NCI-H2029 (cell line): ENCODE measurements around the gene ISLR2.
"Not testable (repeated sequence)": the region's sequence is repeated elsewhere in the genome, so short reads cannot be mapped to it uniquely, and the experiment has no call there.

Experiments
- DNase-seq: peaks from one replicate; lab custom pipeline; 2025; lab: John Stamatoyannopoulos, UW

Gene ISLR2

DNA sequence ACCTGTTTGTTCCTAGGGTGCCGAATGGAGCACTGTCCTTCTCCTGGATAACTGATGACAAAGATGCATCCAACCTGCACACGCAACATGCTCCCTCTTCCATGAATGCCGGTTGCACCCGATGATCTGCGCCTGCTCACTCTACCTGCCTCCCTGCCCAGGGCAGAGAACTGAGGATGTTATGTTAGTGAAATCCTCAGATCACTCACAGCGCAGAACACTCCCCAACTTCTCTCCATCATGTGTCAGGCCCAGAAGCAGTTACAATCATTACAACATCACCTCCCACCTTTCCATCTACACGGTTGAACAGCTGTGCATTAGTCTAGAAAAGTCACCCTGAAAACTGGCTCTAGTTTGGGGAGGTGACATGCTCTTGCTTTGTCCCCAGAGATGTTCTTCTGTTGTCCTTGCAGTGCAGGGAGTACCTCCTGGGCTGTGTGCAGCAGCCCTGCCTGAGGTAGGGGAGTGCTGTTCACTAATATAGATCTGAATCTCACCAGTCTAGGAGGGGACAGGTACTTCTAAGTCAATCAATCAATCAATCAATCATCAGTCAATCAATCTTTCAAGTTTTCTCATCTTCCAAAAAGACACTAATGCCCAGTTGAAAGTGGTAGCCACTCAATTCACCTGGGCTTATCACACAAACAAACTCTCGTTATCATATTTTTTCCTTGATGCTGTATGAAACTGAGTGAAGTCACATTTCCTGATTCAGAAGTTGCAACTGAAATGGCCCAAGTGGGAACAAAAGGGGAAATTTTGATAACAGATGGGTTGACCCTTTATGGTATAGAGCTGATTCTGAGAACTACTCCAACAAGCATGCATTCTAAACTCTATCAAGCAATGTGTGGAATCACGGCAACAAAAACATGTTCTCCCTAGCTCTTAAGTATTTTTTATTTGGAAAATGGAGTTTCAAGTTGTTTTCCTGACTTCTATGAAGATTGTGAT, 27.8 kb downstream of the ISLR2 start:
- DNase-seq, result no peak

DNA sequence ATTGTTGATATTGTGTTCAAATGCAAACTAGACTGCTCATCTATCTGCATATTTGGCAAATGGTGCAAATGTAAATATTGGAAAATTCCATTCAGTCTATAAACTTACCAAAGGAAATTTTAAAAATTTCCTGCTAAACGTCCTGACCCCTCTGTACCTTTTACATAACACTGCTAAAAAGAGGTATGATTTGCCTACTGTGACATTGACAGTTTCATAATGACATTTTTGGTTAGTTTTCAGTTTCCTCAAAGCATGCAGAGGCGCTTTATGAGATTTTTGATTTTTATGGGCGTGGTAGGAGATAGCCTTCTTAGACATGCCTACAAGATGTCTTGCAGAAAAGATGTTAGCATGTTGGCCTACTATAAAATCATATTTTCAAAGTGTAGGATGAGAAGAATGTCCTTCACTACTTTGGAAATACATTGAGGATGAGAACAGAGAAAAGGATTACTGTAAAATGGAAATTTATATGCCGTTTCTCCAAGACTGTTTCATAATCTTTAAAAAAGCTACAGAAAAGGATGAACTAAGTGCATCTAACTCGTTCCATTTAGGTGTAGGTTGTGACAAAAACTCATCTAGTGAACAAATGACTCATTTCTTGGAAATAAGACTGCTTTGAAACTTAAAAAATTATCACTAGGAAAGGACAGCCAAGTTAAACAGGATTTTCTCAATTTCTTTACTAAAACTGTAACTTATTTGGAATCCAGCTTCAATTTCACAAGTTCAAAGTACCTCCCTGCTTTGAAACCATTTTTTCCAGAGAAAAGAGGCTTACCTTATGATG, 28.7 kb downstream of the ISLR2 start:
- no peak for DNase-seq

DNA sequence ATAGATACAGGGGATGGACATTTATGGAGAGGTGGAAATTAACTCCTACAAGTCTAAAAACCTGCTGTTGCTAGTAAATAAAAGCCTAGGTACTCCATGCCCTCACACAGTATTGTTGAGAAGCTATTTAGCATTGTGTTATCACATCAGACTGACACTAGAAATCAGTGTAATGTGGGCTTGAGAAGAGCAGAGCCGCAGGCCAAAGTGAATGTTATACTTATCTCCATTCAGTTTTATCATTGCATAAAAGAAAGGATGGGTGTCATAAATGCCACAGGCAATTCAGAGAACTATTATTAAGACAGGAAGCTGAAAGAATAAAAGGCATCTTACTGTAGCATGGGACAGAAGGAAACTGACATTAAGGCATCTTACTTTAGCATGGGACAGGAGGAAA, 29.4 kb downstream of the ISLR2 start:
- no peak for DNase-seq

DNA sequence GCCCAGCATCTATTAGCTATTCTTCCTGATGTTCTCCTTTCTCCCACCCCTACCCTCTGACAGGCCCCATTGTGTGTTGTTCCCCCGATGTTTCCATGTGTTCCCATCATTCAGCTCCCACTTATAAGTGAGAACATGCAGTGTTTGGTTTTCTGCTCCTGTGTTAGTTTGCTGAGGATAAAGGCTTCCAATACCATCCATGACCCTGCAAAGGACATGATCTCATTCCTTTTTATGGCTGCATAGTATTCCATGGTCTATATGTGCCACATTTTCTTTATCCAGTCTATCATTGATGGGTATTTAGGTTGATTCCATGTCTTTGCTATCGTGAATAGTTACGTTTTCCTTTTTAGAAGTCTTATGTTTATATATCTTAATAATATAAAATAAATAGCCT, 30.0 kb downstream of the ISLR2 start:
- not testable (repeated sequence) for DNase-seq

DNA sequence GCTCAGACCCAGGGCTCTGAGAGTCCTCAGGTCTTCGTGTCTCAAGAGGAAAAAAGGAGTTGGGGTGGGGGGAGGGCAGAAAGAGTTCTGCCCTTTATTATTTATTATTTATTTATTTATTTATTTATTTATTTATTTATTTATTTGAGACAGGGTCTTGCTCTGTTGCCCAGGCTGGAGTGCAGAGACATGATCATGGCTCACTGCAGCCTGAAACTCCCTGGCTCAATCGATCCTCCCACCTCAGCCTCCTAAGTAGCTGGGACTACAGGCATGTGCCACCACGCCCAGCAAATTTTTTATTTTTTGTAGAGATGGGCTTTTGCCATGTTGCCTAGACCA, 31.8 kb downstream of the ISLR2 start:
- not testable (repeated sequence) for DNase-seq

DNA sequence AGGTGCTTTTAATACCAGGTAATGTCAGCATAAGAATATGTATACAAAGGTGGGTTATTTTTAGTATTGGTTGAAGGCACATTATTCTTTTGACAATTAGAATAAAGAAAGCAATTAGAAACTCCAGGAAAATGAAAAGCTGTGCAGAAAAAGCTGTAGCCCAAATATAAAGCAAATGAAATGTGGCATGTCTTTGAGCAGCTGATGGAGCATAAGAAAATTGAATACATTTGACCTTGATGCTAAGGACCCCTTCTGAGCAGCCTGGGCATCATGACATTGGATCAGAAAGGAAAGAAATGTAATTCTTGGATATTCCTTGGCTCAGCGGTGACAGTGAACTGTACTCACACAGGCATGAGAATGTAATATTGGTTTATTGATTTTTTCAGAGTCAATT, 35.1 kb downstream of the ISLR2 start:
- no peak for DNase-seq

DNA sequence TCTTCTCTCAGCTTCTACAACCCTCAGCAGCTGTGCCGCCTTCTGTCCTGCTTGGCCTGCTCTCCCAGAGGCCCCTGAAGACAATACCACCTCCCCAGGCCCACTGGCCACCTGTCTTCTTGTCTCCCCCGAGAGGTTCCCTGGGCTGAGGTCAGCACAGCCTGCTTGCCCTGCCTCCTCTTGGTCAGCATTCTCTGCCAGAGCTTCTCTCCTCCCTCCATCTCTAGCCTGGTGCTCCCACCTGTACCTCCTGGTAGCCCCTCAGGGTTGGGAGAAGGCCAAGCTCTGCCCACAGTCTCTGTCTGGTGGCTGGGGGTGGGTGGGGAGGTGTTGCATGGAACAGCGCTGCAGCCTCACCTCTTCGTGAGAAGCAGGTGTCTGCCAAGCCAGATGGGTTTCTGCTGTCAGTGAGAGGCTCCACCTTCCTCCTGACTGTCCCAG, 37.5 kb downstream of the ISLR2 start:
- DNase-seq, result no peak

DNA sequence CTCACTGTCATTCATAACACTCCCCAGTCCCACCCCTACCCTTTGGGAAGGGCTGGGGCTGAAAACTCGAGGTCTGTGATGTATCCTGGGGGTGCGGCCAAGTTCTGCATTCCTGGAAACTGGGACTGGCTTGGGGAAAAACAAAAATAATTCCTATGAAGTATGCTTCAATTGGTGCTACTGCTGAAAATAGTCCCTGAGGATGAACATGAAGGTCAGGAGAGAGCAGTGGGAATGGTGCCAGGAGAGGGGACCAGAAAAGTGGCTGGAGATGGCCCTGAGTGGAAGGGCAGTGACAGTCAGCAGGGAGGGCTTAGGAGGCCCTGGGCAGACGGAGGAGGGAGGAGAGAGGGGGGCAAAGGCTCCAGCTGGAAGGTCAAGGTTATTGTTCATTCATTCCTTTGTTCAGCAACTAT, 38.3 kb downstream of the ISLR2 start:
- no peak for DNase-seq

DNA sequence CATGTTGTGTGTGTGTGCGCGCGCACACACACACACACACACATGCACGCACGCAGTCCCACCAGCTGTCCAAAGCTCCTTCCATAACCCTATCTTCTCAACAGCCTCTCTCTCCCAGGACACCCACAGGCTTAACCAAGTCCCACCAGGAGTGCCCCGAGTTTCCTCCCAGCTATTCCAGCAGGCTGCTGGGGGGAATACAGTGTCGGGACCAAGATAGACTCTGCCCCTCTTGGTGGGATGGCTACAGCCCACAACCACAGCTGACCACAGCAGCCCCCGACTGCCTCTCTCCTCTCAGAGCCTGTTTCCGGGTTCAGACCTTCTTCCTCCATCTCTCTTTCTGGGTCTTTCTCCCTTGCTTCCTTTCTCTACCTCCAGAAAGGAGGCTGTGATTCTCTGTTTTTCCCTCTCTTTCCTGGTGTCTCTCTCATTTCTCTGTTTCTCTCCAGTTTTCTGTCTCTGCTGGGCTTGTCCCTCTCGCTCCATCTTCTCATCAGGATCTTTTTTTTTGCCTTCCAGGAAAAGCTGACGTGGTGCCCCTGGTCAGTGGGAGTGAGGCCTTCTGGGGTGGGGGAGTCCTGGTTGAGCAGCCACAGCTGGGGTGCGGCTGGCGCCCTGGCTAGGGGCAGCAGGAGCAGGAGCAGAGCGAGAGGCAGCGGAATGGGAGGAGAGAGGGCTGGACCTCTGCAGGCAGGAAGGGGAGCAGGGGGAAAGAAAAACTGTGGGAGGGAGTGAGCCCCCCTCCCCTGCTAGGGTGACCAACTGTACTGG, 39.9 kb downstream of the ISLR2 start:
- no peak for DNase-seq

DNA sequence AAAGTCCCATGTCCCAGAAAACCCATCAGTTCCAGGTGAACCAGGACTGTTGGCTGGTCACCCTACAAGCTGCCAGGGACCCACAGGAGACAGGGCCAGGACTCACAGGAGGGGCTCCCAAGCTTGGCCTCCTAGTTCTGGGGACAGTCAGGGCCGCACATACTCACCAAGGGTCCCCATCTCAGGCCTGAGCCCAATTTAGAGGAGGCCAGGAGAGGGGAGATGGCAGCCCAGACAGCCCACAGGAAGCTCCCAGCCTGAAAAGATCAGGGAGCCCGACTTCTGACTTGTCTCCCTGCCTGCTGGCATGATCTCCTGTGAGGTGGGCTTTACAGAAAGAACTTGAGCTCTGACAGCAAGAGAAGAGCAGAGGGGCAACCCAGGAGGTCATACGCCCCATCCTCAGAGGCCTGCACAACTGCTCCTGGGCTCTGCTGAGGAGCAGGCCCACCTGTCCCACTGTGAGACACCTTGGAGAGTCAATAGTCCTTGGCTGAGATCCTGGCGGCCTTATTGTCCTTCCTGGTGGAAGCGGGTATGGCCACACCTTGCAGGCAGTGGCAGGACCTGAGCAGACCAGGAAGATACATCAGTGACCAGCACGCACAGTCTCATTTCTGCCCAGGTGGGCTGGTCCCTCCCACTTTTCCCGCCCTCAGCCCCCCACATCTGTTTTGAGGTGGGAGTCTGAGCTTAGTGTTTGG, 40.6 kb downstream of the ISLR2 start:
- DNase-seq, result no peak

DNA sequence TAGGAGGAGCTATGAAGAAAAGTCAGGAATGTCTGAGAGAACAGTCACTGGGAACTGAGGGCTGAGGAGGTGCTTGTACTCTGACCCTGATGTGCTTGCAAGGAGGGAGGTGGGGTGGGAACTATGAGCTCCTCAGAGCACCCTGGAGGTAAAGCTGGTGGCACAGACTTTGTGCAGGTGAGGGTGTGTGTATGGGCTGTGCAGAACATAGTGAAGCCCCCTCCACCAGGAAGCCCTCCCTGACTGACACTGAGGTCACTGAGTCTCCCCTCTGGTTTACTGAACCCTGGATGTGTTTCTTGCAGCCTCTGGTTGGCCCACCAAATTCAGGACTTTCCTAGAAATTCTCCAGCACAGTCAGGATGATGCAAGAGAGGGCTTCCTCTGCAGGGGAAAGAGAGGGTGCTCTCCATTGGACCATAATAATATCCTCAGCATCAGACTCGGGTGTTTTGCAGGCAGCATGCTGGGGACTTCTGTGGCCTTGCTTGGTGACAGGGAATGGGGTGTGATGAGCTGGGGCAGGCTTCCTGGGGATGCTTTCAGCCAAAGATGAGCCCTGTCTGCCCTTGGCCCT, 41.7 kb downstream of the ISLR2 start:
- no peak for DNase-seq

DNA sequence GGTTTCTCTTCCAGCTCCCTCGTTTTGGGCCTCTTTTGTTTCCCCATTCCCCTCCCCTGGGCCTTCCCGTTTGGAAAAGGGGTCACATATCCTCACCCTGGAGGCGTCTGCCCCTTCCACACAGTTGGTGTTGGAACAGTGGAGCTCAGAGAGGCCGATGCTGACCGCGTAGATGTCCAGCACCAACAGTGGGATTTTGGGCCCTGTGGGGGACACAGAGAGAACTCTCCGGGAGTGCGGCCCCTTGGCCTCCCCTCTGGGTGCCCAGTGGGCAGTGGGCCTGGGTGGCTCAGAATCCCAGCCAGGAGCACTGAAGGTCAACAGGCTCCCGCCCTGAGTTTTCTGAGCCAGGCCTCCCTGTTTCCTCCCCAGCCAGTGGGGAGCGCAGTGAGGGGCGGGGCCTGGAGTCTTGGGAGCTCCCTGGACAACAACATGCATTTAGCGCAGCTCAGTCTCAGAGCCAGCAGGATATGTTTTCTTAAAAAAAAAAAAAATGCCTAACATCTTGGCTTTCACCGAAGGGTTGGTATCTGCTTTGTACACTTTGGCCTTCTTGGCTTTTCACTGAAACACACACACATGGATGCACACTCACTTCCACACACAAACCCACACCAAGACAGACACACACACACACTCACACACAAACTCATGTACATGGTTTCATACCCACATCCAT, 42.5 kb downstream of the ISLR2 start:
- DNase-seq, result no peak

DNA sequence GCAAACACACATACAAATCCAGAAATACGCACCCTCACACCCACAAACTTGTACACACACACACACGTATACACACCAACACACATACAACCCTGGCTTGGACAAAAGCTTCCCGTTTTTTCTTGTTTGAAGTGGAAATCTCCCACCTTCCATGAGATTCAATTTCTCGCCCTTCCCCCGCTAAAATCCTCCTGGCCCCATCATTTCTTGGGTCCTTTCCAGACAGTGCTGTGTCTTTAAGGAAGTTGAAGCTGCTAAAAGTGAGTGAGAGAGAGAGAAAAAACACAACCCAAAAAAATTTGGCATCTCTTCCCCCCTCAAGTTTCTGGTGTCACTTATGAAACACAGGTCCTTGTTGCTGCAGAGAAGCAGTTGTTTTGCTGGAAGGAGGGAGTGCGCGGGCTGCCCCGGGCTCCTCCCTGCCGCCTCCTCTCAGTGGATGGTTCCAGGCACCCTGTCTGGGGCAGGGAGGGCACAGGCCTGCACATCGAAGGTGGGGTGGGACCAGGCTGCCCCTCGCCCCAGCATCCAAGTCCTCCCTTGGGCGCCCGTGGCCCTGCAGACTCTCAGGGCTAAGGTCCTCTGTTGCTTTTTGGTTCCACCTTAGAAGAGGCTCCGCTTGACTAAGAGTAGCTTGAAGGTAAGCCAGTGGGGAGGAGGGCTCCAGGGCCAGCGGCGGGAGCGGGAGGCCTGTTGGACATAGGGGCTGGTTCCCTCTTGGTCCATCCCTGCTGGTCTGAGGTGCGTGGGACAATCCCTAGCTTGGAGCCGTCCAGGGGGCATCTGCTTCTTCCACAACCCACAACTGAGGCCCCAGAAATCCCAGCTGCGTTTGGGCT, 43.2 kb downstream of the ISLR2 start, which contains the start of gene ISLR:
ISLR (plus strand) TSS at position 331 of the 839 bp plus-strand sequence. CDS start 1,149 bp downstream, outside the sequence.
- DNase-seq, result no peak

DNA sequence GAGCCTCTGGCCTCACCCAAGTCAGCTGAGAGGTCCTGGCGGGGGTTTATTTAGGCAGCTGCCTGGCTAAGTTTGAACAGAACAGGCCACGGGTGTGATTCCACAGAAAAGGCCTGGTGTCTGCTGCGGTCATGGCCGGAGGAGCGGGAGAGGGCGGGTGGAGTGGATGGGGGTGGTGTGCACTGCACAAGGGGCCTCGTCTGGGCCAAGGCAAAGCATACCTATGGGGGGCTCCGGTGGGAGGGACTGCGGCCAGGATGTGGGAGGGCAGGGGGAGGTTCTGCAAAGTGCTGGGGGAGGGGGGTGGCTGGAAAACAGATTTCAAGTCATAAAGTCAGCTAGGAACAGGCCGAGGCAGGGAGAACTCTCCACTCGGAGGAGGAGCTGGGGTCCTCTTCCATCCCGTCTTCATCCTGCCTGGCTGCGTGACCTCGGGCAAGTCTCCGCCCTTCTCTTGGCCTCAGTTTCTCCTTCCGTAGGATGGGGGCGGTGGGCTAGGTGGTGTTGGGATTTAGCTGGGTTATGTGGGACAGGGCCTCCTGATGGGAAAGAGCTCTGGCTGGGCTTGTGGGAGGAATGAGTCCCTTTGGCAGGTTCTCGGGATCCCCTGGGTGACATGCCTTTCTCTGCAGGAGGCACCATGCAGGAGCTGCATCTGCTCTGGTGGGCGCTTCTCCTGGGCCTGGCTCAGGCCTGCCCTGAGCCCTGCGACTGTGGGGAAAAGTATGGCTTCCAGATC, 44.0 kb downstream of the ISLR2 start:
- DNase-seq, result no peak

DNA sequence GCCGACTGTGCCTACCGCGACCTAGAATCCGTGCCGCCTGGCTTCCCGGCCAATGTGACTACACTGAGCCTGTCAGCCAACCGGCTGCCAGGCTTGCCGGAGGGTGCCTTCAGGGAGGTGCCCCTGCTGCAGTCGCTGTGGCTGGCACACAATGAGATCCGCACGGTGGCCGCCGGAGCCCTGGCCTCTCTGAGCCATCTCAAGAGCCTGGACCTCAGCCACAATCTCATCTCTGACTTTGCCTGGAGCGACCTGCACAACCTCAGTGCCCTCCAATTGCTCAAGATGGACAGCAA, 44.5 kb downstream of the ISLR2 start:
- DNase-seq, result no peak

DNA sequence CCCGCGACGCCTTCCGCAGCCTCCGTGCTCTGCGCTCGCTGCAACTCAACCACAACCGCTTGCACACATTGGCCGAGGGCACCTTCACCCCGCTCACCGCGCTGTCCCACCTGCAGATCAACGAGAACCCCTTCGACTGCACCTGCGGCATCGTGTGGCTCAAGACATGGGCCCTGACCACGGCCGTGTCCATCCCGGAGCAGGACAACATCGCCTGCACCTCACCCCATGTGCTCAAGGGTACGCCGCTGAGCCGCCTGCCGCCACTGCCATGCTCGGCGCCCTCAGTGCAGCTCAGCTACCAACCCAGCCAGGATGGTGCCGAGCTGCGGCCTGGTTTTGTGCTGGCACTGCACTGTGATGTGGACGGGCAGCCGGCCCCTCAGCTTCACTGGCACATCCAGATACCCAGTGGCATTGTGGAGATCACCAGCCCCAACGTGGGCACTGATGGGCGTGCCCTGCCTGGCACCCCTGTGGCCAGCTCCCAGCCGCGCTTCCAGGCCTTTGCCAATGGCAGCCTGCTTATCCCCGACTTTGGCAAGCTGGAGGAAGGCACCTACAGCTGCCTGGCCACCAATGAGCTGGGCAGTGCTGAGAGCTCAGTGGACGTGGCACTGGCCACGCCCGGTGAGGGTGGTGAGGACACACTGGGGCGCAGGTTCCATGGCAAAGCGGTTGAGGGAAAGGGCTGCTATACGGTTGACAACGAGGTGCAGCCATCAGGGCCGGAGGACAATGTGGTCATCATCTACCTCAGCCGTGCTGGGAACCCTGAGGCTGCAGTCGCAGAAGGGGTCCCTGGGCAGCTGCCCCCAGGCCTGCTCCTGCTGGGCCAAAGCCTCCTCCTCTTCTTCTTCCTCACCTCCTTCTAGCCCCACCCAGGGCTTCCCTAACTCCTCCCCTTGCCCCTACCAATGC, 45.1 kb downstream of the ISLR2 start:
- DNase-seq, result no peak

DNA sequence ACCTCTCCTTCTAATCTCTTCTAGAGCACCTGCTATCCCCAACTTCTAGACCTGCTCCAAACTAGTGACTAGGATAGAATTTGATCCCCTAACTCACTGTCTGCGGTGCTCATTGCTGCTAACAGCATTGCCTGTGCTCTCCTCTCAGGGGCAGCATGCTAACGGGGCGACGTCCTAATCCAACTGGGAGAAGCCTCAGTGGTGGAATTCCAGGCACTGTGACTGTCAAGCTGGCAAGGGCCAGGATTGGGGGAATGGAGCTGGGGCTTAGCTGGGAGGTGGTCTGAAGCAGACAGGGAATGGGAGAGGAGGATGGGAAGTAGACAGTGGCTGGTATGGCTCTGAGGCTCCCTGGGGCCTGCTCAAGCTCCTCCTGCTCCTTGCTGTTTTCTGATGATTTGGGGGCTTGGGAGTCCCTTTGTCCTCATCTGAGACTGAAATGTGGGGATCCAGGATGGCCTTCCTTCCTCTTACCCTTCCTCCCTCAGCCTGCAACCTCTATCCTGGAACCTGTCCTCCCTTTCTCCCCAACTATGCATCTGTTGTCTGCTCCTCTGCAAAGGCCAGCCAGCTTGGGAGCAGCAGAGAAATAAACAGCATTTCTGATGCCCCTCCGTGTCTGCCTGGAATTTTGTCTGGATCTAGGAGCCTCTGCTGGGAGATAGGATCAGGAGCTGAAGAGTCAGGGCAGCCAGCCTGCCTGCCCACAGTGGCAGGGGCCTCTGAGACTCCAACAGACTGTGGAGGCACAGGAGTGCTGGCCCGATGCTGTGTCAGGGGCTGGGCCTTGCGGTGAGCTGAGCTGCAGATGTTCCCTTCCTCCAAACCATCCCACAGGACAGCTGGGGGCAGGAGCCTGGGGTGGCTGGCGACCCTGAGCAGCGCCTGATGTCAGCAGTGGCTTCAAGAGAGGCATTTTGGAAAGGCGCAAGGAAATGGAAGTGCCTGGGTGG, 46.2 kb downstream of the ISLR2 start:
- no peak for DNase-seq
